Measurements from ENCODE around the gene BCL7B. TPM values are rescaled to one million over a fixed set of nuclear protein-coding genes. Genes with fewer than 3 reads are reported as not detected.

Gene BCL7B
- total and polyA plus RNA-seq, 2 of the 13 experiments (the other 11 are each of a cell fraction or from before 2014, with no cell fraction given) = 24.3 to 38.2 TPM

DNA sequence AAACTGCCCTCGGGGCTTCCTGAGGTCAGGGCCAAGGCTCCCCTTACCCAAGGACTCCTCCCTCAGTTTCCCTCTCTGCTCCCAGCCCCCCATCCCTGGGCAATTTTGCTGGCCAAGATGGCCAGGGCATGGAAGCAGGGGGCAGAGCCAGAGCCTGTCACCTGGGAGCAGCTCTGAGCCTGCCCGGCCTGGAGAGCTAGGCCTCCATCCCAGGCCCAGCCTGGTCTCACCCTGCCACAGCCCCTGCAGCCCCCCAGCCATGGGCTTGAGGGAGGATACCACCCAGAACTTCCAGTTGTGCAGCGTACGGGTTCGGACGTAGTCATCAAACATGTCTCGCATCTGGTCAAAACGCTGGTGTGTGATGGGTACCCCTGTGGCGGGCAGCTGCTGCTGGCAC is 37.9 kb upstream of the BCL7B start (continued):
- TF ChIP-seq KLF12 (CRISPR knock-in tag; IDR thresholded peaks at IDR 0.05; ENCODE audit: borderline replicate concordance) = no peak
- TF ChIP-seq, protein P1, sequence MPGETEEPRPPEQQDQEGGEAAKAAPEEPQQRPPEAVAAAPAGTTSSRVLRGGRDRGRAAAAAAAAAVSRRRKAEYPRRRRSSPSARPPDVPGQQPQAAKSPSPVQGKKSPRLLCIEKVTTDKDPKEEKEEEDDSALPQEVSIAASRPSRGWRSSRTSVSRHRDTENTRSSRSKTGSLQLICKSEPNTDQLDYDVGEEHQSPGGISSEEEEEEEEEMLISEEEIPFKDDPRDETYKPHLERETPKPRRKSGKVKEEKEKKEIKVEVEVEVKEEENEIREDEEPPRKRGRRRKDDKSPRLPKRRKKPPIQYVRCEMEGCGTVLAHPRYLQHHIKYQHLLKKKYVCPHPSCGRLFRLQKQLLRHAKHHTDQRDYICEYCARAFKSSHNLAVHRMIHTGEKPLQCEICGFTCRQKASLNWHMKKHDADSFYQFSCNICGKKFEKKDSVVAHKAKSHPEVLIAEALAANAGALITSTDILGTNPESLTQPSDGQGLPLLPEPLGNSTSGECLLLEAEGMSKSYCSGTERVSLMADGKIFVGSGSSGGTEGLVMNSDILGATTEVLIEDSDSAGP (CRISPR knock-in tag; IDR thresholded peaks at IDR 0.05; ENCODE audit: borderline replicate concordance) = 0 out of 2 replicates have a peak, but pooled peaks have one; percentile 12
- TF ChIP-seq MIXL1 (CRISPR knock-in tag; IDR thresholded peaks at IDR 0.05) = no peak
- no peak for TF ChIP-seq ZKSCAN8 (CRISPR knock-in tag; IDR thresholded peaks at IDR 0.05; ENCODE audit: borderline replicate concordance)
- TF ChIP-seq ZNF644 (CRISPR knock-in tag; IDR thresholded peaks at IDR 0.05; ENCODE audit: low read depth) = no peak
- no peak for TF ChIP-seq ZNF282 (IDR thresholded peaks at IDR 0.05; ENCODE audit: partially characterized antibody)
- TF ChIP-seq PAF1 (CRISPR knock-in tag; IDR thresholded peaks at IDR 0.05) = 0 out of 2 replicates have a peak, but pooled peaks have one; percentile 19
- TF ChIP-seq, protein P2, sequence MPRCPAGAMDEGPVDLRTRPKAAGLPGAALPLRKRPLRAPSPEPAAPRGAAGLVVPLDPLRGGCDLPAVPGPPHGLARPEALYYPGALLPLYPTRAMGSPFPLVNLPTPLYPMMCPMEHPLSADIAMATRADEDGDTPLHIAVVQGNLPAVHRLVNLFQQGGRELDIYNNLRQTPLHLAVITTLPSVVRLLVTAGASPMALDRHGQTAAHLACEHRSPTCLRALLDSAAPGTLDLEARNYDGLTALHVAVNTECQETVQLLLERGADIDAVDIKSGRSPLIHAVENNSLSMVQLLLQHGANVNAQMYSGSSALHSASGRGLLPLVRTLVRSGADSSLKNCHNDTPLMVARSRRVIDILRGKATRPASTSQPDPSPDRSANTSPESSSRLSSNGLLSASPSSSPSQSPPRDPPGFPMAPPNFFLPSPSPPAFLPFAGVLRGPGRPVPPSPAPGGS (CRISPR knock-in tag; IDR thresholded peaks at IDR 0.05) = no peak
- no peak for TF ChIP-seq TBL1XR1 (IDR thresholded peaks at IDR 0.05; ENCODE audit: borderline replicate concordance, low read length, partially characterized antibody)
- 0 out of 2 replicates have a peak, but pooled peaks have one; percentile 26 for TF ChIP-seq SP4 (CRISPR knock-in tag; IDR thresholded peaks at IDR 0.05)
- TF ChIP-seq FOXO1 (CRISPR knock-in tag; IDR thresholded peaks at IDR 0.05) = no peak
- no peak for TF ChIP-seq GTF2F1 (IDR thresholded peaks at IDR 0.05; ENCODE audit: low read length)
- TF ChIP-seq, protein P3, sequence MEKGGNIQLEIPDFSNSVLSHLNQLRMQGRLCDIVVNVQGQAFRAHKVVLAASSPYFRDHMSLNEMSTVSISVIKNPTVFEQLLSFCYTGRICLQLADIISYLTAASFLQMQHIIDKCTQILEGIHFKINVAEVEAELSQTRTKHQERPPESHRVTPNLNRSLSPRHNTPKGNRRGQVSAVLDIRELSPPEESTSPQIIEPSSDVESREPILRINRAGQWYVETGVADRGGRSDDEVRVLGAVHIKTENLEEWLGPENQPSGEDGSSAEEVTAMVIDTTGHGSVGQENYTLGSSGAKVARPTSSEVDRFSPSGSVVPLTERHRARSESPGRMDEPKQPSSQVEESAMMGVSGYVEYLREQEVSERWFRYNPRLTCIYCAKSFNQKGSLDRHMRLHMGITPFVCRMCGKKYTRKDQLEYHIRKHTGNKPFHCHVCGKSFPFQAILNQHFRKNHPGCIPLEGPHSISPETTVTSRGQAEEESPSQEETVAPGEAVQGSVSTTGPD (CRISPR knock-in tag; IDR thresholded peaks at IDR 0.05) = no peak
- TF ChIP-seq, protein P4, sequence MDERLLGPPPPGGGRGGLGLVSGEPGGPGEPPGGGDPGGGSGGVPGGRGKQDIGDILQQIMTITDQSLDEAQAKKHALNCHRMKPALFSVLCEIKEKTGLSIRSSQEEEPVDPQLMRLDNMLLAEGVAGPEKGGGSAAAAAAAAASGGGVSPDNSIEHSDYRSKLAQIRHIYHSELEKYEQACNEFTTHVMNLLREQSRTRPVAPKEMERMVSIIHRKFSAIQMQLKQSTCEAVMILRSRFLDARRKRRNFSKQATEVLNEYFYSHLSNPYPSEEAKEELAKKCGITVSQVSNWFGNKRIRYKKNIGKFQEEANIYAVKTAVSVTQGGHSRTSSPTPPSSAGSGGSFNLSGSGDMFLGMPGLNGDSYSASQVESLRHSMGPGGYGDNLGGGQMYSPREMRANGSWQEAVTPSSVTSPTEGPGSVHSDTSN (CRISPR knock-in tag; IDR thresholded peaks at IDR 0.05) = no peak
- no peak for TF ChIP-seq ATAD3A (CRISPR knock-in tag; IDR thresholded peaks at IDR 0.05)
- TF ChIP-seq ZFY (CRISPR knock-in tag; IDR thresholded peaks at IDR 0.05) = no peak
